22Rv1 (cell line): Measurements from ENCODE around the gene IZUMO4.

ENCODE experiments used
- CTCF ChIP-seq: fragments of 450-650 bp; IDR thresholded peaks from 2 replicates; pipeline ENCODE4 v1.5.1; 2017; ENCODE audit warnings: mild to moderate bottlenecking
- ZFX ChIP-seq: fragments of 450-650 bp; IDR thresholded peaks from 2 replicates; pipeline ENCODE4 v1.6.1; 2017; ENCODE audit warnings: antibody characterized with exemption, borderline replicate concordance

GRCh38 chr19:2148482-2149135 lies 51.9 kb downstream of the IZUMO4 start:
- TF ChIP-seq CTCF: no peak
- TF ChIP-seq ZFX: no peak
